IPS-NIHi7 (cell line): ENCODE data around the gene DYNC1LI1.

Experiments
- DNase-seq: peaks from one replicate; pipeline ENCODE4 v3.0.0; 2012; ENCODE audit warnings: mixed read lengths; ENCODE audit errors: extremely low spot score

DYNC1LI1 gene

DNA sequence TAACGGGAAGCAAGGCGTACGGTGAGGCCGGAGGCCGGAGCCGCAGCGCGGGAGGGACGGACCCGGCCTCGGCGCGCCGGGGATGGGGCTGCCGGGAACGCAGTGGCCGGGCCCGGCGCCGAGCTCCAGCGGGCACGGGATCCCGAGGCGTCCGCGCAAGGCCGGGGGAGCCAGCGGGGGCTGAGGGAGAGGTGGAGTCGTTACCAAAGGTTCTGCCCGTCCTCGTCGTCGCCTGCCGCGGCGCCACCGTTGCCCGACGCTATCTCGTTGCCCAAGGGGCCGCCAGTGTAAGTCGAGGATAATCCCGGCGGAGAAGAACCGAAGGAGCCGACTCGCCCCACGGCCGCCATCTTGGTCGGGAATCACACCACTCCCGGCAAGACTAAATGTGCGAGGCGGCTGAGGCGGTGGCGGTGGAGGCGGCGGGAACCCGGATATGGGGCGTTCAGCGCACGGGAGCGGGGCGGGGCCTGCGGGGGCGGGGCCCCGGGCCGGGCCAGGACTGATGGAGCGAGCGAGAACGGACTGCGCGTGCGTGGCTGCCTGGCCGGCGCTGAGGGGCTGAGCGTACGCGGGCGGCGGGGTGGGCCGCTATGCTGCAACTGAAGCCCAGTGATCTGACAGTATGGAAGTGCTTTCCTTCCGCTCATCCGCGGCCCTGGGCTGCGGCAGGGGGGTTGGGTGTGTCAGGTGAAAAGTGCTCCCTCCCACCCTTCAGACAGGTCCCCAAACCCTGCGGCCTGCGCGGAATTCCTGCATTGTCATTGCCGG lies at the start of gene DYNC1LI1:
TSS of gene DYNC1LI1 (minus strand) at position 438 of the 771 bp plus-strand sequence. CDS start at position 350, 88 bp downstream.
- DNase-seq = peak; percentile 93

DNA sequence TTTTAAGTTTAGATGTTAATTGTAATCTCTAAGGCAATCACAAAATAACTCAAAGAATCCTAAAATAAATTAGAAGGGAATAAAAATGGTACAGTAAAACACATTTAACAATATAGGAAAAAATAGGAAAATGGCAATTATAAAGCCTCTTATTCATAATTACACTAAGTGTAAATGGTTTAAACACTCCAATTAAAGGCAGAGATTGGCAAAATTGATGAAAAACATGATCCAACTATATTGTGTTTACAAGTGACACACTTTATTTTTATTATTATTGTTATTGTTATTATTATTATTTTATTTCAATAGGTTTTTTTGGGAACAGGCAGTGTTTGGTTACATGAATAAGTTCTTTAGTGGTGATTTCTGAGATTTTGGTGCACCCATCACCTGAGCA lies 48.7 kb upstream of the DYNC1LI1 start:
- no peak for DNase-seq

DNA sequence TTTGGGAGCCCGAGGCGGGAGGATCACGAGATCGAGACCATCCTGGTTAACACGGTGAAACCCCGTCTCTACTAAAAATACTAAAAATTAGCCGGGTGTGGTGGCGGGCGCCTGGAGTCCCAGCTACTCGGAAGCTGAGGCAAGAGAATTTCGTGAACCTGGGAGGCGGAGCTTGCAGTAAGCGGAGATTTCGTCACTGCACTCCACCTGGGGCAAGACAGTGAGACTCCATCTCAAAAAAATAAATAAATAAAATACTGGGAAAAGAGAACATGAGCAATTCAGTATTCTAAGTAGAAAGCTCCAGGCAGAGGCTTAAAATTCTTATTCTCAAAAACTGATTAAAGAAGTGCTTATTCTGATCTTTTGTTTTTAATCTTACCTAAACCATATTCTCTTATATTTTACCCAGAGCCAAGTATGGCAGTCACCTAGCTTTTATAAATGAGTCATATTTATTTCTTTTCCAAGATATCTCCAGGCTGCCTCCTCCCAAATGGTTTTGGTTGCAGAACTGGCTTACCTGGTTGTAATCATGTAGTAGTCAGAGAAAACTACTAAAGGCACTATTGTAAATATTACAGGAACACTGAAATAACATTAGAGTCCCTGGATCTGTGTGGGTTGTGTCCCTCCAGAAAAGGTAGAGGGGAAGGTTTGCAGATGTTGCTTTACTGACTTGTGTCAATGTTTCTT lies 45.8 kb upstream of the DYNC1LI1 start:
- no peak for DNase-seq

DNA sequence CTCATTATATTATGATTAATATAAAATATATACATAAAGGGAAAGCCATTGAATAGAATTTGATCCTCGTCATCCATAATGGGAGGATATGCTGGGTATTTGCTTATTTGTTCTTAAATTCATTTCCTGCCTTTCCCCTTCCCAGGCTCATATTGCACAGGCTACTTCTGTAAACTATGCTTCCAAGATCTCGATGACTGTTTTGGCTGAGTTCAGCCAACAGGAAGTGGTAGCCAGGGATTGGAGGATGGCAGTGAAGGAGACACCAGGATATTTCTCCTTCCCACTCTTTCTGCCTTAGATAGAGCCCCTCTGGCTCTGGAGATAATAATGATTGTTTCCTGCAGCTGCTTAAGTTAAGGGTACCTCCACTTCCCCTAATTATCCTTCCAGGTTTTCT lies 44.3 kb upstream of the DYNC1LI1 start:
- no peak for DNase-seq

DNA sequence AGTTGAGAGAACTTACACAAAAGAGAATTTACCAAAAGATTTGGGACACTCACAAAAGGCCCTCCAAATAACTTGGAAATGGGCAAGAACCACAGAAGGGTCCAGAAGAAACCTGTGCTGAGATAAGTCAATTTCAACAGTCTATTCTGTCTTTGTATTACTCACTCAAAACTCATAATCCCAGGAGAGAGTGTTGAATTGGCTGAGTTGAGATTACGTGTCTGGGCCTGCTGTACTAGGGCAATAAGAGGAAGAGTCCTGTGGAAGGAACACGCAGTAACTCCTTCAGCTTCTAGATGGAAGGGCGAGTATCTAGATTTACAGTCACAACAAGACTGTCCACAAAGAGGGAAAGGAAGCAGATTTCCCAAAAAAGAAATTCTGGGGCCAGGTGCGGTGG lies 42.5 kb upstream of the DYNC1LI1 start:
- no peak for DNase-seq

DNA sequence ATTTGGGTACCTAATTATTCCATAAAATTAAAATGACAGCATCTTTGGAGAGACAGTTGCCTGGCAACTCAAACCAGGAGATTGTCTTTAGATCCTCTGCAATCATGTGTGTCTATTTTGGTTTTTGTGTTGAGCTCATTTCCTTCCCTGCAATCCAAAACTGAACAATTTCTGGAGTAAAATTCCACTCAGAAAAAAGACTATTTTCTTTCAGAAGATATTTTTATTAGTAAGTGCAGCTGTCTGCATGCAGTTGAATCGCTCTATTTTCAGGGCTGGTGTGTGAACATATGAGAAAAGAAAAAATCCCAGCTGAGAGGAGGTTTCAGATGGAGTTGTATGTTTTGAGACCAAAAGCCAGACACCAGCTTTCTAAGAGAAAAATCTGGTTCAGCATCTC lies 41.9 kb upstream of the DYNC1LI1 start:
- DNase-seq = no peak

DNA sequence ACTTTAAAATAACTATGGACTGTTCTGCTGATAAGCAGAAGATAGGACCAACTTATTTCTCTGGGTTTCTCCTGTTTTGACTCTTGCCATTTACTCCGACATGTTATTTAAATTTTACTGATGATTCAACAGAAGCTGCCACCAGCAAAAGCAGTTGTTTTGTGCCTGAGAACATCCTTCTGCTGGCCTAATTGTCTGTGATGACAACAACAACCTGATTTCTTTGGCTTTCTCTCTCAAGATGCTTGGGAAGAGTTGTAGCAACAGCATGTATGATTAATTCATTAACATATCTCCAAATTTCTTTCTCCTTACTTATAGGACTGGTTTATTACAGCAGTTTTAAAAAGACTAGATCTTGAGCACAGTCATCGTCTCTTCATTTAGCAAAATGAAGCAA lies 36.9 kb upstream of the DYNC1LI1 start:
- no peak for DNase-seq

DNA sequence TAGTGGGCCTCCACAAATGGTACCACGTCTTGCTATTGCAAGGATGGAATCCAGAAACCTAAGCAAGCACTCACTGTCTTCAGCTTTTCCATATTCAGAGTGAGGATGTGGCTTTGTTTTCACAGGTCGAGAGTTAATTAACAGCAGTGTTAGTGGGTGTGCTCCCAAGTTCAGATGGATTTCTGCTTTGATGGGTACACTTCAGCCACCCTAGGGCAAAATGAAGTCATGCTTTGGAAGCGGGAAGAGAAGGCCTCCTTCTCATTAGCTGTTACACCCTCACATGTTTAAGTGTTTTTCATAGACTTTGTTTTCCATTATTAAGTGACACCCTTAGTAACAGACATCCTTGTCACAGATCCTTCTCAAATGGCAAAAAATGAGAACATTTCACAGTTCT lies 36.3 kb upstream of the DYNC1LI1 start:
- DNase-seq = no peak

DNA sequence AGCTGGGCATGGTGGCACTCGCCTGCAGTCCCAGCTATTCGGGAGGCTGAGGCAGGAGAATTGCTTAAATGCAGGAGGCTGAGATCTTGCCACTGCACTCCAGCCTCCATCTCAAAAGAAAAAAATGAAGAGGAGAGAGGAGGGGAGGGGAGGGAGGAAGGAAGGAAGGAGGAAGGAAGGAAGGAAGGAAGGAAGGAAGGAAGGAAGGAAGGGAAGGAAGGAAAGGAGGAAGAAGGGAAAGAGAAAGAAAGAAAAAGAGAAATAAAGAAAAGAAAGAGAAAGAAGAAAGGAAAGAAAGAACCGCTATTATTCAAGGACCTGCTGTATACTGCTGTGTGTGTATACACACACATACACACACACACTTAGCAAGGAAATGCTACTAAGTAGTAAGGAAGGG lies 35.6 kb upstream of the DYNC1LI1 start:
- no peak for DNase-seq

DNA sequence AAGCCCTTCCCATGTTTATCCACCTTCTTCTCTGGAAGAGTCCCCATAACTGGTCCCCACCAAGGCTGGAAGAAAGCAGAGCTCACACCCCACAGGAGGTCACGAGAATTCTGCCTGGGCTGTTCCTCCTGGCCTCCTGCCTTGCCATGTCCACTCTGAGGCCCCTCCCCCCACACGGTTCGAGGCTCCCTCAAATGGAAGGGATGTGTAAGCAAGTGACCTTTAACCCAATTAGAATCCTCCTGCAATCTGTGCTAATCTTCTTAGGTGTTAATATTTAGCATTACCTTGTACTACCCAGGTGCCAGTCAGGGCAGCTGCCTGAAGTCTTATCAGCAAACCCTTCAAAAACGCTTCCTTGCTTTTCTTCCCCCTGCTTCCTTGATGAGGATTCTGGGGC lies 32.4 kb upstream of the DYNC1LI1 start:
- DNase-seq = peak; percentile 40

DNA sequence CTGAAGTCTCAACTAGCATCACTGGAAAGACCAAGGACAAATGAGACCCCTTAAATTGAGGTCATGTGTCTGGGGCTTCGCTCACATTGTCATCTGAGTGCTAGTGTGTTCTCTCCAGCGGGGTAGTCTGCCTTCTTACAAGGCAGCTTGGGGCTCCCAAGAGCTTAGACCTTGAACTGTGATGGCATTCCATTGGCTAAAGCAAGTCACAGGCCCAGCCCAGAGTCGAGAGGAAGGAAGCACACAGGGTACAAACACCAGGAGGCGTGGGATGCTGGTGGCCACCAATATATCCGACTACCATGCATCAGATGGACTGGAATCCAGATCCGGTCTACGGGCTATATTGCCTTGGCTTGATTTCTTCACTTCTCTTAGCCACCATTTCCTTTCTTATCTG lies 31.5 kb upstream of the DYNC1LI1 start:
- DNase-seq = no peak

DNA sequence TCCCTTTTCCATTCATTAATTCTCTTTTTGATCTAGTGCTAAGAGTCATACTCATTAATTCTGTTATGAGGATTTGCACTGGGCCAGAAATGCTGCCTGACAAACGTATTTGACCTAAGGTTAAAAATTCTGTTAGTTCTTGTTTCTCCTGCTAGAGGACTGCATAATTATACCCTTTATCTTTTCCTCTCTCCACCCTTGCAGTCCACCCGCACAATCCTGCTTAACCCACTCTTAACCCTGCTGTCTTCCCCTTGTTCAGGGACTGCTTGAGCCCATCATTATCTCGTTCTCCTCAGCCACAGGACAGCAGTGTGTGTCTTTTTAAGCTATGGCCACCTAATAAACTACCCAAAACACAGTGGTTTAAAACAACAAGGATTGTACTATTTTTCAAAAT lies 31.1 kb upstream of the DYNC1LI1 start:
- no peak for DNase-seq

DNA sequence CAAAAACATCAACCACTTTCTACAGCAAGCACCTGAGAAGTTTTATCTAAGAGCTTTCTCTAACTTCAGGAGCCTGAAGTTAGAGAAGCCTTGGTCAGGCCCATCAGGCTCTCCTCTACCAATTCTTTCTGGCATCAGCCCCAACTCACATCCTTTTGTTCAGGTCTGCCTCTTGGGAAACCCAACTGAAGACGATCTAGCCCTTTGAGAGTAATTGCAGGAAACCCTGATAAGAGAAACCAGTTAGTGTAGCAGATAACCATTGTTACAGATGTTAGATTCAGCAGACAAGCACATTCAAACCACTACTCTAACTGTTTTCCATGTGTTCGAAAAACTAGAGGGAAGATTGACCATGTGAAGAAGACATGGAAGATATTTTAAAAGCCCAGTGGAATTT lies 27.0 kb upstream of the DYNC1LI1 start:
- DNase-seq = no peak

DNA sequence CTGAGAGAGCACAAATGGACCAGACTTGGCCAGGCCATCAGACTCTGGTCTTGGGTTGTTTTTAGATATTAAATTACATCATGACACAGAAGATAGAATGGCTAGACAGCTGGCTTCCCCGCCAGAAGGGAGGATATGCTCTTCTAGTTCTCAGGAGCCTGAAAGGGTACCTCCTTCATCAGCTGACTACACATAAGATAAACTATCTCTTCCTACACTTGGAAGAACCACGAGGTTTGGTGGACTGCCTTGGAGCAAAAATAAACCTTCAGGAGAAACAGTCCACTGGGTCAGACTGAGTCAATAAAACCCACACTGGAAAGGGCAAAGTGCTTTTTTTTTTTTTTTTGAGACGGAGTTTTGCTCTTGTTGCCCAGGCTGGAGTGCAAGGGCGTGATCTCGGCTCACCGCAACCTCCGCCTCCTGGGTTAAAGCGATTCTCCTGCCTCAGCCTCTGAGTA lies 26.3 kb upstream of the DYNC1LI1 start:
- DNase-seq = no peak

DNA sequence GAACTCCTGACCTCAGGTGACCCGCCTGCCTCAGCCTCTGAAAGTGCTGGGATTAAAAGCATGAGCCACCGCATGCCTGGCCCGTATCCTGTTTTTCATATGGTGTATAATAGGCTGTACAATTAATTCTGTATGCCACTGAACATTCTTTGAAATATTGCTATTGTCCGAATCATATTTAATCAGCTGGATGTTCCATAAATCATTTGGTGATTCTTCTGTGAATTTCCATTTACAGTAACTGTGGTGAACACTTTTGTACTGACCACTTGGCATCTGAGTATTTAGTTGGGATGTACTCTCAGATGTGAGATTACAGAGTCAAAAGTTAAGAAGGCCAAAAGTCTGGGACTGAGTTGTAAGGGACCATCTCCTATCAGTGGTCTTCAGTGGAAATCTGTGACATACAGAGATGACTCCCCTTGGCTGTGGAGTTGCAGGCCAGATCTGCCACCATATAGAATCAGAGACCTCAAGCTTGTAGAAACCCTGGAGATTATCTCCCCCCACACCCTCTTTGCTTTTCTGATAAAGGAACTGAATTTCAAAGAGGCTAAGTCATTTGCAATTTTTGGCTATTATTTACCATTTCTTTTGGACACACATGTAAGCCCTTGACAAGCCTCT lies 25.7 kb upstream of the DYNC1LI1 start:
- DNase-seq = no peak

DNA sequence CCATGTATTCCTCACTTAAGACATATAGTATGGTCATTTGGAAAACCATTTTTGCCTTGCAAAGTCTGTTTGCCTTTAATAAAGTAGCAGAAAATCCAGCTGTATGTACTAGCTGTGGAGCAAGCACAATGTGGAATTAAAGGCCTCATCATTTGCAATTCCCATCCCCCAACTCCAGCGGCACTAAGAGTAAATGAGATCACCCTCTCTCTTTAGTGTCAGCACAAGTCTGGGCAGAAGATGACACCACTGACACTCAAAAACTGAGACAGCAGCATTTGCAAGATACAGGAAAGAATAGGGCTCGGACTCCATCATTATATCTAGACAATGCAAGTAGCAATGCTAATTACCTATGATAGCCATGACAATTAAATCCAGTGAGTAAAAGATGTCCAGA lies 24.7 kb upstream of the DYNC1LI1 start:
- DNase-seq = no peak

DNA sequence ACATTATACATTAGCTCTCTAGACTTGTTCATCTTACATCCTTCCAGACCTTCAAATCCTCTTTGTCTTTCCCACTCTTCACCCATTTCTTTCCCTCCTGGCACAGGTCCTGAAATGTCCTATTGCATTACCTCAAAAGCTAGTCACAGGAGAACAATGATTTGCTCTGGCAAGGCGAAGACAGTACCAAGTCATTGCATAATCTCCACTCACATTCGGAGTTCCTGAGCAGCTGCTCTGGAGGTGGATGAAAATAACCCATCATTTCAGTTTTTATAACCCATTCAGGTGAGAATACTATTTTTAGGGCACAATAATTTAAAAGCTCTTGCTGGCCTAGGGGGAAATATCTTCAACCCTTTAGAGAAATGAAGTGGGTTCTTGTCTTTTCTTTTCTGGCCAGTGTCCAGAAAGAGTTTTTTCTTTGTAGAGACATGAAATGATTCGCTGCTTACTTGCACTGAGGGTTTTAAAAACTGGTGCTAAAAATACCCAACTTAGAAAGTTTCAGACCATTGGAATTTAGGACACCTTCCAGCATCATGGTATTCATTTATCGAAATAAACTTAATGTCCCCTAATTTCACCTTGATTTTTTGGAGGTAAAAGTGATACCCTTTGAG lies 23.4 kb upstream of the DYNC1LI1 start:
- no peak for DNase-seq

DNA sequence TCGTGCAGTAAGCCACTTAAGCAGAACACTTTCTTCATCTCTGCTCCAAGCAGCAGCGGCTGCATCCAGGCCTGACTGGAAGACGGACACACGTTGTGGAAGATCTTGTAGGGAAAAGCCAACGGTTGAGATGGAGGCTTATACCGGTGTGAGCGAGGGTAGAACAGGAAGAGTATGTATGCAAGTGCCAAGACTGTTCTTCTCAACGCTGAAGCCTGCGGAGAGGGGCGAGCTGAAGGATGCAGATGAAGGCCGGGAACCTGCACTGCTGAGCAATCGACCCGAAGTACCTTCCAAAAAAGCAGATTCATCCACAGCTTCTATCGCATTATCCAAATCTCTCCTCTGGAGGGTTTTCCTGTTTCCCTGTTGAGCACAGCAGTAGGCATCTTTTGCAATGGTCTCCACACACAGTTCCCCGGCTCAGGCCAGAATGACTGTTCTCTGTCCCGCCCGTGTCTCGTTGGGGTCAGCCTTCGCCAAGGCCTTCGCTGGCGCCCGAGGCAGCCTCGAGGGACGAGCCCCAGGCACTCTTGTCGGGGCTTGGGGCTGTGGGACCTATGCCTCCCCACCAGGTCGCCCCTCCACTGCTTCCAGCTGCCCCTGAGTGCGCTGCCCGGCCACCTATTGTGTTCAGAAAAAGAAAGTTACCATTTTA lies 22.2 kb upstream of the DYNC1LI1 start:
- no peak for DNase-seq

DNA sequence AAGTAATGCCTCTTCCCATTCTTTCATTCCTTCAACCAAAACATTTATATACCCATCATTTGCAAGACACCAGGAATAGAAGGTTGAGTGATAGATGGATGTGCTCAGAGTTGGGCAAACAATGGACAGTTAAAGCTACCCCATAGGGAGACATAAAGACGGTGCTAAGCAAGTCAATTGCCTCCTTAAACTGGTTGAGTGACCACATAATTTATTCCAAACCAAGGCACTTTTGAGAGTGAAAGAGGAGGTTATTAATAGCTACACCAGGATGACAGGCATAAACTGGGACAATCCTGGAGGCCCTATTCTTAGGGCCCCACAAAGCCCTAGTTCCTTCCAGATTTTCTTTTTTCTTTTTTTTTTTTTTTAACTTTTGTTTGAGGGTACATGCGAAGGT lies 21.4 kb upstream of the DYNC1LI1 start:
- no peak for DNase-seq

DNA sequence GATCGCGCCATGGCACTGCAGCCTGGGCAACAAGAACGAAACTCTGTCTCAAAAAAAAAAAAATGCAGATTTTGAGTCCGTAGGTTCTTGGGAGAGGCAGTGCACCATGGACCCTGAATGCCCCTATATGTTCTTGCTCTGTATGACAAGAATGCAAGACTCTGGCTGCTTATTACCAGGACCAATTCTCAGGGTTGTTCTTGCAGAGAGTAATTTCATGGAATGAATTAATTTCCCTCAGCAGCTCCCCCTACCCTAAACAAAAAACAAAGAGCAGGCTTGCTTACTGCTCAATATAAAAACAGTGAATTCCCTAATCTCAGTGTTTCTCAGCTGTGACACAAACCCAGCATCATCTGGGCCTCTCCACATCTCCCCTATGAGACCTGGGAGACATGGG lies 20.5 kb upstream of the DYNC1LI1 start:
- DNase-seq = no peak

DNA sequence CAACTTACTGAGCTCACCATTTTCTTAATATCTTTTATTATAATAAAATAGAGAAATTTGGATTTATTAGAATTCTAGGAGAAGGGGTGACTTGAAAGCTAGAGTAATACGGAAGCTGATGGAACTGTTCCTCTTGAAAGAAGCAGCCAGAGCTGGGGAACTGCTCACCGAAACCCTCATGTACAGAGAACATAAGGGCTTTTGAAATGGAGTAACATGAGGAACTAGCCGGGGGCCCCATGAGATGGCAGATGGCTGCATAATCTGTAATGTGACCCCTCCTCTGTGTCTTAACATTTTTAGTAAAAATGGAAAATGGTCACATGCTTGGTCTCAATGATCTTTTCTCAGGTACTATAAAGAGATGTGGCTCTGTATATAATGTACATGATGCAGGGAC lies 15.7 kb upstream of the DYNC1LI1 start:
- no peak for DNase-seq

DNA sequence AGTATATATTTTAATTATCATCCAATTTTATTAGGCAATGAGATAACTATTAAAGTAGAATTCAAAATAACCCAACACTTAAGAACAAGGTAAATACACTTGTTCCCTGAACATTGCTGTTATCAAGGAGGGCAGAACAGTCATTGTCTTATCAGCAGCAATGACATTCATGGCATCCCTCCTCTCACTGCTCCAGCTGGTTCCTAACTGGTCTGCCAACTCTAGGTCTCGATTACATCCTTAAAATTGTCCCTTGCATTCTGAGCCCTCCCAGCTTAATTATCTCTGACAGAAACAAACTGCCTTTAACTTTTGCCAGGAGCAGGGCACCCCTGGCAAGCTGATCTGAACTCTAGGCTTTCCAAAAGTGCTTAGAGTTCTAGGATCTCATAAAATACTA lies 14.0 kb upstream of the DYNC1LI1 start:
- DNase-seq = no peak
